GM12801 (cell line): ENCODE measurements around the gene SMAD3.

Source experiments
- CTCF ChIP-seq: IDR thresholded peaks from one replicate; pipeline ENCODE4 v1.5.1; 2011; ENCODE audit warnings: control low read depth; ENCODE audit not compliant: insufficient read length; ENCODE audit errors: extremely low read depth

The SMAD3 gene

DNA sequence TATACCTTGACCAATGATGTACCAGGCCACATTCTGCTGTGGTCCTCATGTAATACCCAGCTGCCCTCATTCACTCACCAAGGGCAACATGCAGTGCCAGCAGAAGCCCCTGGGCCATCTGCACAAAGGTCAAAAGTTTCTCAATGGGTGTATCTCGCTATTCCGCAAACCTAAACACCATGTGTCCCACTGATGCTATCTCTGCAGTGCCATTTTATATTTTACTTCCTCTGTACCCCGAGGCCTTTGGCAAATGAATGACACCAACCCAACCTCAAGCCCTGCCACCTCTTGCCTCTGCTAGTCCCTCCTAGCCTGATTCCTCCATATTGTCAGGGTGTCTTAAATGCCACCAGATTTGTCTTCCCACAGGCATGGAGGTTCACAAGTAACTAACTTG is 129.9 kb downstream of the SMAD3 start:
- no peak for TF ChIP-seq CTCF

GRCh38 chr15:67196222-67196621 is 130.8 kb downstream of the SMAD3 start:
- no peak for TF ChIP-seq CTCF

DNA sequence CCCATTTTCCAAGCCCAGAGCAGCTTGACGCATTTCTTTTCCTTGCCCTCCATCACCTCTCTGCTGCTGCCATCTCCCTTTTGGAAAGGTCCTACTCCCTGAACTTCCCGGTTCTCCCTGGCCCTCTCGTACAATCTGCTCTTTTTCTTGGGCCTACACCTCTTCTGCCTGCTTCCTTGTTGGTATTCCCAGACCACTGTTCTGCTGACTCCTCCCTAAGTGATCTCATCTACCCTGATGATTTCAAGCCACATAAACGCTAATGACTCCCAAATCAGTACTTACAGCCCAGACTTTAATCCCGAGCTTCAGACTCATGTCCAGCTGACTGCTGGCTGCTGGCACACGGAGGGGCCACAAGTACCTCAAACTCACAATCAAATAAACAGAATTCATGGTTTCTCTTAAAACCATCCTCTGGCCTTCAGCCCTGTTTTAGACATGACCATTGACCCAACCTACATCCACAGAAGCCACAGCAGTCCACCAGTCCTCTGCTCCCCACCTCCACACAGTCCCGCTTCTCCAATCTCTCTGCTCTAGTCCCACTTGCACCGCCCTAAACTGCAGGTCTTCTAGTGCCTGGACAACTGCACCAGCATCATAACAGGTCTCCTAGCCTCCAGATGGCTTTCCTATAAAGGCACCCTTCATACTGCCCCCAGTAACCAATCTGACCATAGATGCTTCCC is 131.4 kb downstream of the SMAD3 start:
- TF ChIP-seq CTCF = no peak

DNA sequence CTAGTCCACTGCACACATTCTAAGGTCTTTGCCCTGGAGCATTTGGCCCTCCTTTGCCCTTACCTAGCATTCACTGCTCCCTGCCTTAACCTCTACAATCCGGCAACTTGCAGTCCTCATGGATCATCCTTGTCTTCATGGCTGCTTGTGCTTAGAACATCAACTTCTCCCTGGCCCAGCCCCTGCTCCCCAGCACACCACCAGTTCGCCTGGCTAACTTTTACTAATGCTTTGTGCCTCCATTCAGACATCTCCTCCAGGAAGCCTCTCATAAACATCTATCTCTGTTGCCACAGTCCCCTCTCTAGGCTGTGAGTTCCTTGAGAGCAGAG is 131.9 kb downstream of the SMAD3 start:
- no peak for TF ChIP-seq CTCF

GRCh38 chr15:67198157-67198754 is 132.9 kb downstream of the SMAD3 start:
- TF ChIP-seq CTCF = no peak

- no peak for TF ChIP-seq CTCF
These were observed 134.0 kb downstream of the SMAD3 start for GRCh38 chr15:67199391-67199790.

DNA sequence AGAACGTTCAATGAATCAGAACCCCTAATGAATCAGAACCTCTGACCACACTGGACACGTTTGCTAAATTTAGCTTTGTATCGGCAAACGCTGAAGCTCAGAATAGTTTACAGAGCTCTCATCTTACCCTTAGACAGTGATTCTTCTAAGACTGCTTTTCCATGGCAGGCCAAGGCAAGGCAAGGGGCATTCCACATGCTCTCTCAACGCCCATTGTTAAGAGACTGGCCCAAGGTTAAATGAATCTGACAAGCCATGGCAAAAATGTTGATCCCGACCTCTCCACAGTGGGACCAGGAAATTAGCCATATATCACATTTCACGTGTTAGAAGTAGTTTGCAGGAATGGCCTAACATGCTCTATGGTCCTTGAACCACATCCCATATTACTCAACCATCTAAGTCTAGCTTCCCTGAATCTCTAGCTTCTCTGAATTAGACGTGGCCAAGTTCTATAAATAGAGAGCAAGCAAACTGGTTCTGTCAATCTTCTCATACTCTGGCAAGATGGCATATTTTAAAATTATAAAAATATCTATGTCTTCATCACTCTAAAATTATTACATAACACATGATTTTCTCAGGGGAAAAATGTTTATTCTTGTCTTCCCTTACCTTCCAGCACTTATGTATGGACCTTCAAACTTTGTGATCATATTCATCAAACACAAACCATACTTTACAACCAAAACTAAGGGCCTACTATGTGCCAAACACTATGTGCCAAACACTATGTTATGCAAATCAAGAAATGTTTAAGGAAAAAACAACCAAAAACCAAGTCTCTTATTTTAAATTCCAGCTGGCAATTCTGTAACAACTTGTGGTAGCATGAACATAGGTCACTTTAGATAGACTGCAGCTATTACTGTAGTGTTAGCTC is 134.7 kb downstream of the SMAD3 start:
- TF ChIP-seq CTCF = no peak
